ENCODE results near the gene TLX2. TPM values are rescaled to one million over a fixed set of nuclear protein-coding genes. Genes with fewer than 3 reads are reported as not detected.
A peak's percentile ranks its signal among the peaks of the same experiment; 100 is the strongest.

TLX2 gene
- total and polyA plus RNA-seq, 2 of the 13 experiments (the other 11 are each of a cell fraction or from before 2014, with no cell fraction given), result 0.05 to 0.20 TPM

DNA sequence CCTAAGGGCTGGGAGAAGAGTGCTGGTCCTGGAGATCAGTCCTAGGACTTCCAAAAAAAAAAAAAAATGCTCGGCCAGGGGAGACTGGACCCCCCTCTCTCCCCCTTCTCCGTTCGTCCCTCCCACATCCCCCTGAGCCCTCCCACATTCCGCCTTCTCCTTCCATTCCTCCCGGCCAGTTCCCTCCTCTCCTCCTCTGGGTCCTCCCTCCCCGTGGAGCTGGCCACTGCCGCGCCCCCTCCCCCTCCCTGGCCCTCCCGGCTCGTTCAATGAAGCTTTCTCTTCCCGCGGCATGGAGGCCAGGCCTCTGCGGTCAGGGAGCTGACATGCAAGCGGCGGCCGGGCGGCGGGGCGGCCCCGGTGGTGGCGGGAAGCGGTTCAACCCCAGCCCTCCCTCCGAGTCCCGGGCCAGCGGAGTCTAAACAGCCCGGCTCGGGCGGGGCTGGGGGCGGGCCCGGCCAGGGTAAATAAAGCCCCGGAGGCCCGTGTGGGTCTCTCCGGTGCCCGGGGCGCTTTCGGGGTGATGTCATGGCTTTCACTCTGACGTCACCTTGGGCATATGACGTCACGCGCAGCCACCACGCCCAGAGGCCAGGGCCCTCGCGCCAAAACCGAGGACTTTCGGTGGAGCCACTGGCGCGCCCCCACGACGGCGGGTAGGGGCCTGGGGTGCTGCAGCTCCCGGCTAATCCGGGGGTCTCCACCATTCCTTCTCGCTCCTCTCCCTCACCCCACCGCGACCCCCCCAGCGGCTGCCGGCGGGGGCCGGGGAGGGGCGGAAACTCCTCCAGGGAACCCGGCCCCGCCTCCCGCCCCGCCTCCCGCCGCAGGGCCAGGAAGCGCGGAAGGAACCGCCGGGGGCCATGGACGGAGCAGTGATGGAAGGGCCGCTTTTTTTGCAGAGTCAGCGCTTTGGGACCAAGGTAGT, 39.9 kb downstream of the TLX2 start, which contains the start of the genes DOK1 and LOXL3 (continued):
- TF ChIP-seq HIVEP1 (CRISPR knock-in tag; IDR thresholded peaks at IDR 0.05), result 0 out of 2 replicates have a peak, but pooled peaks have one; percentile 15
- TF ChIP-seq EED (CRISPR knock-in tag; IDR thresholded peaks at IDR 0.05), result 0 out of 2 replicates have a peak, but pooled peaks have one; percentile 28
- TF ChIP-seq, protein P1, sequence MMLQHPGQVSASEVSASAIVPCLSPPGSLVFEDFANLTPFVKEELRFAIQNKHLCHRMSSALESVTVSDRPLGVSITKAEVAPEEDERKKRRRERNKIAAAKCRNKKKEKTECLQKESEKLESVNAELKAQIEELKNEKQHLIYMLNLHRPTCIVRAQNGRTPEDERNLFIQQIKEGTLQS (CRISPR knock-in tag; IDR thresholded peaks at IDR 0.05), result peak; percentile 64
- TF ChIP-seq DNMT3B (CRISPR knock-in tag; conservative IDR thresholded peaks at IDR 0.05), result 0 out of 2 replicates have a peak, but pooled peaks have one; percentile 69
- TF ChIP-seq ZNF263 (CRISPR knock-in tag; IDR thresholded peaks at IDR 0.05), result peak; percentile 67
- 0 out of 2 replicates have a peak, but pooled peaks have one; percentile 34 for TF ChIP-seq ZFY (CRISPR knock-in tag; IDR thresholded peaks at IDR 0.05)
- peak; percentile 52; the same call in 1 of the 2 replicates for TF ChIP-seq KDM5B (CRISPR knock-in tag; IDR thresholded peaks at IDR 0.05; ENCODE audit: borderline replicate concordance)
- TF ChIP-seq ZC3H13 (CRISPR knock-in tag; IDR thresholded peaks at IDR 0.05), result peak; percentile 46; the same call in 1 of the 2 replicates
- peak; percentile 83 for TF ChIP-seq ARID2 (CRISPR knock-in tag; IDR thresholded peaks at IDR 0.05; ENCODE audit: borderline replicate concordance)
- 0 out of 2 replicates have a peak, but pooled peaks have one; percentile 48 for TF ChIP-seq ZNF550 (CRISPR knock-in tag; IDR thresholded peaks at IDR 0.05; ENCODE audit: borderline replicate concordance)
- TF ChIP-seq JUND (CRISPR knock-in tag; IDR thresholded peaks at IDR 0.05), result peak; percentile 32; the same call in 1 of the 2 replicates
- TF ChIP-seq FLYWCH1 (CRISPR knock-in tag; IDR thresholded peaks at IDR 0.05), result no peak
- peak; percentile 66 for TF ChIP-seq ZNF274 (CRISPR knock-in tag; IDR thresholded peaks at IDR 0.05)
- peak; percentile 85; the same call in 1 of the 2 replicates for TF ChIP-seq ZNF354B (CRISPR knock-in tag; IDR thresholded peaks at IDR 0.05)
- peak; percentile 41 for TF ChIP-seq PRPF4 (IDR thresholded peaks at IDR 0.05; ENCODE audit: low read depth, low read length, poor library complexity, severe bottlenecking)
- TF ChIP-seq HNF4G (IDR thresholded peaks at IDR 0.05; ENCODE audit: borderline replicate concordance, low read depth, low read length), result no peak
- TF ChIP-seq HNF4G (CRISPR knock-in tag; IDR thresholded peaks at IDR 0.05; ENCODE audit: borderline replicate concordance, low read depth), result no peak
- TF ChIP-seq, protein P2, sequence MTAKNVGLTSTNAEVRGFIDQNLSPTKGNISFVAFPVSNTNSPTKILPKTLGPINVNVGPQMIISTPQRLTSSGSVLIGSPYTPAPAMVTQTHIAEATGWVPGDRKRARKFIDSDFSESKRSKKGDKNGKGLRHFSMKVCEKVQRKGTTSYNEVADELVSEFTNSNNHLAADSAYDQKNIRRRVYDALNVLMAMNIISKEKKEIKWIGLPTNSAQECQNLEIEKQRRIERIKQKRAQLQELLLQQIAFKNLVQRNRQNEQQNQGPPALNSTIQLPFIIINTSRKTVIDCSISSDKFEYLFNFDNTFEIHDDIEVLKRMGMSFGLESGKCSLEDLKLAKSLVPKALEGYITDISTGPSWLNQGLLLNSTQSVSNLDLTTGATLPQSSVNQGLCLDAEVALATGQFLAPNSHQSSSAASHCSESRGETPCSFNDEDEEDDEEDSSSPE (CRISPR knock-in tag; IDR thresholded peaks at IDR 0.05), result no peak; the same call in 1 of the 2 replicates
- TF ChIP-seq, protein P3, sequence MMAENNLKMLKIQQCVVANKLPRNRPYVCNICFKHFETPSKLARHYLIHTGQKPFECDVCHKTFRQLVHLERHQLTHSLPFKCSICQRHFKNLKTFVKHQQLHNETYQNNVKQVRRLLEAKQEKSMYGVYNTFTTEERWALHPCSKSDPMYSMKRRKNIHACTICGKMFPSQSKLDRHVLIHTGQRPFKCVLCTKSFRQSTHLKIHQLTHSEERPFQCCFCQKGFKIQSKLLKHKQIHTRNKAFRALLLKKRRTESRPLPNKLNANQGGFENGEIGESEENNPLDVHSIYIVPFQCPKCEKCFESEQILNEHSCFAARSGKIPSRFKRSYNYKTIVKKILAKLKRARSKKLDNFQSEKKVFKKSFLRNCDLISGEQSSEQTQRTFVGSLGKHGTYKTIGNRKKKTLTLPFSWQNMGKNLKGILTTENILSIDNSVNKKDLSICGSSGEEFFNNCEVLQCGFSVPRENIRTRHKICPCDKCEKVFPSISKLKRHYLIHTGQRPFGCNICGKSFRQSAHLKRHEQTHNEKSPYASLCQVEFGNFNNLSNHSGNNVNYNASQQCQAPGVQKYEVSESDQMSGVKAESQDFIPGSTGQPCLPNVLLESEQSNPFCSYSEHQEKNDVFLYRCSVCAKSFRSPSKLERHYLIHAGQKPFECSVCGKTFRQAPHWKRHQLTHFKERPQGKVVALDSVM (CRISPR knock-in tag; IDR thresholded peaks at IDR 0.05), result peak; percentile 83
- TF ChIP-seq, protein P4, sequence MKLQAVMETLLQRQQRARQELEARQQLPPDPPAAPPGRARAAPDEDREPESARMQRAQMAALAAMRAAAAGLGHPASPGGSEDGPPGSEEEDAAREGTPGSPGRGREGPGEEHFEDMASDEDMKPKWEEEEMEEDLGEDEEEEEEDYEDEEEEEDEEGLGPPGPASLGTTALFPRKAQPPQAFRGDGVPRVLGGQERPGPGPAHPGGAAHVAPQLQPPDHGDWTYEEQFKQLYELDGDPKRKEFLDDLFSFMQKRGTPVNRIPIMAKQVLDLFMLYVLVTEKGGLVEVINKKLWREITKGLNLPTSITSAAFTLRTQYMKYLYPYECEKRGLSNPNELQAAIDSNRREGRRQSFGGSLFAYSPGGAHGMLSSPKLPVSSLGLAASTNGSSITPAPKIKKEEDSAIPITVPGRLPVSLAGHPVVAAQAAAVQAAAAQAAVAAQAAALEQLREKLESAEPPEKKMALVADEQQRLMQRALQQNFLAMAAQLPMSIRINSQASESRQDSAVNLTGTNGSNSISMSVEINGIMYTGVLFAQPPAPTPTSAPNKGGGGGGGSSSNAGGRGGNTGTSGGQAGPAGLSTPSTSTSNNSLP (IDR thresholded peaks at IDR 0.05; ENCODE audit: low read depth, low read length), result no peak
- peak; percentile 76; the same call in 1 of the 2 replicates for TF ChIP-seq SNAPC2 (CRISPR knock-in tag; IDR thresholded peaks at IDR 0.05)
- peak; percentile 50 for TF ChIP-seq SAP130 (CRISPR knock-in tag; IDR thresholded peaks at IDR 0.05; ENCODE audit: low read depth)

Measured in HepG2 (cell line).